Measurements from ENCODE around the gene ATXN7L1. TPM values are rescaled to one million over a fixed set of nuclear protein-coding genes. Genes with fewer than 3 reads are reported as not detected.

The ATXN7L1 gene
- total and polyA plus RNA-seq, 5 donors from 2014 or later: 25.8 to 78.9 (median 26.8) TPM

- ATAC-seq (ENCODE audit: low read depth in 2 of 2): no peak
- no peaks in the 10 kb centered on the region for H3K27me3 Mint-ChIP-seq
- H3K9me3 Mint-ChIP-seq: peaks cover 0 to 2% (median 0%) of the 10 kb centered on the region in 7 donors
- no peaks in the 10 kb centered on the region for H3K27me3 ChIP-seq (ENCODE audit: control insufficient read depth, insufficient read depth, low read length)
- H3K4me1 ChIP-seq (ENCODE audit: control insufficient read depth, insufficient read depth, low read length, poor library complexity, severe bottlenecking): peaks cover 70% of the 10 kb centered on the region
- no peak for DNase-seq
- H3K4me3 Mint-ChIP-seq: peak overlapping the region in 1 of 4 donors; percentile 65
- peaks cover 40 to 94% (median 77%) of the 10 kb centered on the region in 4 donors for H3K4me1 Mint-ChIP-seq
- H3K27ac ChIP-seq (ENCODE audit: insufficient read depth, low read length, poor library complexity, severe bottlenecking): peak overlapping the region; percentile 97
- peak overlapping the region; percentile 72 to 97 (median 96) for H3K27ac Mint-ChIP-seq
- H3K36me3 Mint-ChIP-seq: peaks cover 28% of the 10 kb centered on the region
- no peak overlapping the region for H3K4me3 ChIP-seq (ENCODE audit: low read depth, low read length)
- no peaks in the 10 kb centered on the region for H3K36me3 ChIP-seq (ENCODE audit: control insufficient read depth, insufficient read depth, low read length)
- H3K9me3 ChIP-seq (ENCODE audit: control insufficient read depth in 2 of 2, low read length in 2 of 2): no peaks in the 10 kb centered on the region
Measured at GRCh38 chr7:105811189-105811847, 65.1 kb downstream of the ATXN7L1 start.

DNA sequence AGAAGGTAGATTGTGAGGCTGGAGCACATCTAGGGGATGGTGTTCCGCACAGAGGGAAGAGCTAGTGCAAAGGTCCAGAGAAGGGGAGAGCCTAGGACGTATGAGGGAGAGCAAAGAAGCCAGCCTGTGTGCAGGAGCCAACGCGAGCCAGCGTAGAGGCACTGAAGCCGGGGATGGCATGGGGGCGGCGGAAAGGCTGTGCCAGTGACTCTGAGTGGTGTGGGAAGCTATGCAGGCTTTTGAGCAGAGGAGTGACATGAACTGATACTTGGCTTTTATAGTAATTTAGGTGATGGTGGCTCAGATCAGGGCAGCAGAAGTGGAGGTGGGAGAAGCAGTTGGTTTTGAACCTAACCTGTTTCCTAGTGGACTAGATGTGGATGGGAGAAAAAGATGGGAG, 65.8 kb downstream of the ATXN7L1 start:
- no peaks in the 10 kb centered on the region for H3K36me3 ChIP-seq (ENCODE audit: control insufficient read depth, insufficient read depth, low read length)
- Mint-ChIP-seq H3K36me3 (peaks cover 31% of the 10 kb centered on the region), H3K4me1 (peaks cover 40 to 94% (median 80%) of the 10 kb centered on the region in 4 donors), H3K4me3 (peak overlapping the region in 2 of 4 donors; percentile 18 to 65), H3K9me3 (peaks cover 0 to 2% (median 0%) of the 10 kb centered on the region in 7 donors), H3K27ac (peak overlapping the region; percentile 96 to 99 (median 97)), H3K27me3 (no peaks in the 10 kb centered on the region)
- no peaks in the 10 kb centered on the region for H3K27me3 ChIP-seq (ENCODE audit: control insufficient read depth, insufficient read depth, low read length)
- H3K4me1 ChIP-seq (ENCODE audit: control insufficient read depth, insufficient read depth, low read length, poor library complexity, severe bottlenecking): peaks cover 74% of the 10 kb centered on the region
- ATAC-seq (ENCODE audit: low read depth in 2 of 2) (no peak), DNase-seq (no peak)
- H3K27ac ChIP-seq (ENCODE audit: insufficient read depth, low read length, poor library complexity, severe bottlenecking): peak overlapping the region; percentile 97
- H3K4me3 ChIP-seq (ENCODE audit: low read depth, low read length): peak overlapping the region; percentile 41
- no peaks in the 10 kb centered on the region for H3K9me3 ChIP-seq (ENCODE audit: control insufficient read depth in 2 of 2, low read length in 2 of 2)

- H3K4me1 ChIP-seq (ENCODE audit: control insufficient read depth, insufficient read depth, low read length, poor library complexity, severe bottlenecking): peaks cover 63% of the 10 kb centered on the region
- Mint-ChIP-seq H3K36me3 (peaks cover 30% of the 10 kb centered on the region), H3K27me3 (no peaks in the 10 kb centered on the region), H3K9me3 (peaks cover 0 to 2% (median 0%) of the 10 kb centered on the region in 7 donors), H3K27ac (peak overlapping the region; percentile 96 to 99 (median 97)), H3K4me1 (peaks cover 31 to 88% (median 73%) of the 10 kb centered on the region in 4 donors), H3K4me3 (peak overlapping the region; percentile 49 to 69 (median 58))
- no peaks in the 10 kb centered on the region for H3K27me3 ChIP-seq (ENCODE audit: control insufficient read depth, insufficient read depth, low read length)
- H3K36me3 ChIP-seq (ENCODE audit: control insufficient read depth, insufficient read depth, low read length): no peaks in the 10 kb centered on the region
- peak overlapping the region; percentile 97 for H3K27ac ChIP-seq (ENCODE audit: insufficient read depth, low read length, poor library complexity, severe bottlenecking)
- DNase-seq: peak; percentile 65 to 97 (median 85)
- peak overlapping the region; percentile 66 for H3K4me3 ChIP-seq (ENCODE audit: low read depth, low read length)
- peak; percentile 97 to 98 for ATAC-seq (ENCODE audit: low read depth in 2 of 2)
- H3K9me3 ChIP-seq (ENCODE audit: control insufficient read depth in 2 of 2, low read length in 2 of 2): no peaks in the 10 kb centered on the region
Measured at GRCh38 chr7:105808703-105809590, 67.5 kb downstream of the ATXN7L1 start.

DNA sequence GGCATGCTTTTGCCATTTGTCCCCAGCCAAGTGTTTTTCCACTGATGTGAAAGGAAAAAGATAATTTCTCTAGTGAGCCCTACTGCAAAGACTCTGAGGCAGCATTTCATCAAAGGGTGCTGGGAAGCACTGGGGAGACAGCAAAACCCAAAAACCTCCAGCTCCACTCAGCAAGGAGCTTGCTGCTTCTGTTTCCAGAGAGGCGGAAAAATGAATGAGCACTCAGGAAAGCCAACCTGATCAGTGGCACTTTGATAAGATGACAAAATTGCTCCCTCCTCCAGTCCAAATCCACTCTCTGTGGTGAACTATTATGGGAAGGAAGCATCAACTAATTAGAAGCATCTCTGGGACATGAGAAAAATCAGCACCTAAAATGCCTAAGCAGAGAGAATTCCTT, 68.2 kb downstream of the ATXN7L1 start:
- H3K36me3 ChIP-seq (ENCODE audit: control insufficient read depth, insufficient read depth, low read length): no peaks in the 10 kb centered on the region
- DNase-seq (no peak), ATAC-seq (ENCODE audit: low read depth in 2 of 2) (no peak)
- Mint-ChIP-seq H3K4me3 (peak overlapping the region in 3 of 4 donors; percentile 57 to 73 (median 69)), H3K27ac (peak overlapping the region; percentile 96 to 99 (median 97)), H3K36me3 (peaks cover 26% of the 10 kb centered on the region), H3K9me3 (peaks cover 0 to 2% (median 0%) of the 10 kb centered on the region in 7 donors), H3K27me3 (no peaks in the 10 kb centered on the region), H3K4me1 (peaks cover 26 to 85% (median 68%) of the 10 kb centered on the region in 4 donors)
- no peaks in the 10 kb centered on the region for H3K27me3 ChIP-seq (ENCODE audit: control insufficient read depth, insufficient read depth, low read length)
- peak overlapping the region; percentile 66 for H3K4me3 ChIP-seq (ENCODE audit: low read depth, low read length)
- H3K27ac ChIP-seq (ENCODE audit: insufficient read depth, low read length, poor library complexity, severe bottlenecking): peak overlapping the region; percentile 97
- H3K9me3 ChIP-seq (ENCODE audit: control insufficient read depth in 2 of 2, low read length in 2 of 2): no peaks in the 10 kb centered on the region
- peaks cover 63% of the 10 kb centered on the region for H3K4me1 ChIP-seq (ENCODE audit: control insufficient read depth, insufficient read depth, low read length, poor library complexity, severe bottlenecking)

DNA sequence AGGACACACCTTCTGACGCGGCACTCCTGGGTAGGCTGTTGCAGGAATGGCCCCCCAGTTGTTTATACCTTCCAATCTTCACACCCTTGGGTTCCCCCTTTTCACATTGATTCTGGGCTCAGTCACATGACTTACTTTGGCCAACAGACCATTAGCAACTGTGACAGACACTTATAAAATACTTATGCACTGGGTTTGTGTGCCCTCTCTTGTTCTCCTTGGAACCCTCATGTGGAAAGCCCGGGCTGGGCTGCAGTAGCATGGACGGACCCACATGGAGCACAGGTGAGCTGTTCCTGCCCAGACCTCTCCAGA, 69.0 kb downstream of the ATXN7L1 start:
- H3K27ac ChIP-seq (ENCODE audit: insufficient read depth, low read length, poor library complexity, severe bottlenecking): peak overlapping the region; percentile 97
- peak overlapping the region; percentile 96 to 99 (median 97) for H3K27ac Mint-ChIP-seq
- peaks cover 0 to 2% (median 0%) of the 10 kb centered on the region in 7 donors for H3K9me3 Mint-ChIP-seq
- no peaks in the 10 kb centered on the region for H3K27me3 ChIP-seq (ENCODE audit: control insufficient read depth, insufficient read depth, low read length)
- peaks cover 26 to 88% (median 68%) of the 10 kb centered on the region in 4 donors for H3K4me1 Mint-ChIP-seq
- no peaks in the 10 kb centered on the region for H3K27me3 Mint-ChIP-seq
- DNase-seq: no peak
- H3K4me3 Mint-ChIP-seq: peak overlapping the region in 3 of 4 donors; percentile 16 to 86 (median 26)
- ATAC-seq (ENCODE audit: low read depth in 2 of 2): no peak
- H3K36me3 Mint-ChIP-seq: peaks cover 26% of the 10 kb centered on the region
- H3K4me3 ChIP-seq (ENCODE audit: low read depth, low read length): peak overlapping the region; percentile 38
- no peaks in the 10 kb centered on the region for H3K36me3 ChIP-seq (ENCODE audit: control insufficient read depth, insufficient read depth, low read length)
- H3K4me1 ChIP-seq (ENCODE audit: control insufficient read depth, insufficient read depth, low read length, poor library complexity, severe bottlenecking): peaks cover 62% of the 10 kb centered on the region
- no peaks in the 10 kb centered on the region for H3K9me3 ChIP-seq (ENCODE audit: control insufficient read depth in 2 of 2, low read length in 2 of 2)

GRCh38 chr7:105806592-105807447, 69.6 kb downstream of the ATXN7L1 start:
- Mint-ChIP-seq H3K27me3 (no peaks in the 10 kb centered on the region), H3K9me3 (peaks cover 0 to 2% (median 0%) of the 10 kb centered on the region in 7 donors), H3K4me1 (peaks cover 26 to 88% (median 68%) of the 10 kb centered on the region in 4 donors), H3K36me3 (peaks cover 23% of the 10 kb centered on the region), H3K27ac (peak overlapping the region; percentile 96 to 99 (median 97)), H3K4me3 (peak overlapping the region; percentile 54 to 86 (median 78))
- Histone ChIP-seq H3K4me3 (ENCODE audit: low read depth, low read length) (peak overlapping the region; percentile 38), H3K27me3 (ENCODE audit: control insufficient read depth, insufficient read depth, low read length) (no peaks in the 10 kb centered on the region), H3K27ac (ENCODE audit: insufficient read depth, low read length, poor library complexity, severe bottlenecking) (peak overlapping the region; percentile 97), H3K9me3 (ENCODE audit: control insufficient read depth in 2 of 2, low read length in 2 of 2) (no peaks in the 10 kb centered on the region), H3K36me3 (ENCODE audit: control insufficient read depth, insufficient read depth, low read length) (no peaks in the 10 kb centered on the region), H3K4me1 (ENCODE audit: control insufficient read depth, insufficient read depth, low read length, poor library complexity, severe bottlenecking) (peaks cover 58% of the 10 kb centered on the region)
- DNase-seq: peak; percentile 31 to 88 (median 45)
- ATAC-seq (ENCODE audit: low read depth in 2 of 2): peak; percentile 45 to 46

GRCh38 chr7:105805447-105806019, 70.9 kb downstream of the ATXN7L1 start:
- no peaks in the 10 kb centered on the region for H3K9me3 ChIP-seq (ENCODE audit: control insufficient read depth in 2 of 2, low read length in 2 of 2)
- H3K4me1 Mint-ChIP-seq: peaks cover 31 to 86% (median 71%) of the 10 kb centered on the region in 4 donors
- no peaks in the 10 kb centered on the region for H3K9me3 Mint-ChIP-seq
- peaks cover 55% of the 10 kb centered on the region for H3K4me1 ChIP-seq (ENCODE audit: control insufficient read depth, insufficient read depth, low read length, poor library complexity, severe bottlenecking)
- H3K27me3 Mint-ChIP-seq: no peaks in the 10 kb centered on the region
- ATAC-seq (ENCODE audit: low read depth in 2 of 2) (no peak), DNase-seq (no peak)
- no peak overlapping the region for H3K4me3 ChIP-seq (ENCODE audit: low read depth, low read length)
- H3K36me3 Mint-ChIP-seq: peaks cover 15% of the 10 kb centered on the region
- no peaks in the 10 kb centered on the region for H3K27me3 ChIP-seq (ENCODE audit: control insufficient read depth, insufficient read depth, low read length)
- no peaks in the 10 kb centered on the region for H3K36me3 ChIP-seq (ENCODE audit: control insufficient read depth, insufficient read depth, low read length)
- peak overlapping the region in 3 of 4 donors; percentile 18 to 75 (median 26) for H3K4me3 Mint-ChIP-seq
- H3K27ac Mint-ChIP-seq: peak overlapping the region; percentile 95 to 97 (median 96)
- H3K27ac ChIP-seq (ENCODE audit: insufficient read depth, low read length, poor library complexity, severe bottlenecking): no peak overlapping the region

All from CD4-positive, CD25-positive, alpha-beta regulatory T cell (primary cell).